Measurements from ENCODE around the gene PNKP.

Gene PNKP

DNA sequence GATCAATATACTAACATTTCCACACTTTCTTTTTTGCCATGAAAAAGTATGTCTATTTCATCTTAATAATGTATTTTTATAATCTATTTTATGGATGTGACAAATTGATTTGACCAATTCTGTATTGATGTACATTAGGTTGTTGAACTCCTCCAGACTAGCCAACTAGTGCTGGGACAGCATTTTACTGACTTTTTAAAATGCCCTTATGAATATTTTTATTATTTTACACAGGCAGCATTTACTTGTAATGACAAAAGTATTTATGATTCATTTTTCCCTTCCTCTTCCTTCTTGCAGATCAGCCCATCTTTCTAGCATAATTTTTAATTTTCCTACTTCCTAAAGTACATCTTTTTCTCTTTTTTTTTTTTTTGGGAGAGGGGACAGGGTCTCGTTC, 53.4 kb downstream of the PNKP start:
- DNase-seq = no peak

- peak; percentile 80 for DNase-seq
Measured at GRCh38 chr19:49812997-49813861, 54.1 kb downstream of the PNKP start, which contains the start of gene FUZ. TSS of gene FUZ (minus strand) at chr19:49813292. CDS start at chr19:49813106, 186 bp downstream.

DNA sequence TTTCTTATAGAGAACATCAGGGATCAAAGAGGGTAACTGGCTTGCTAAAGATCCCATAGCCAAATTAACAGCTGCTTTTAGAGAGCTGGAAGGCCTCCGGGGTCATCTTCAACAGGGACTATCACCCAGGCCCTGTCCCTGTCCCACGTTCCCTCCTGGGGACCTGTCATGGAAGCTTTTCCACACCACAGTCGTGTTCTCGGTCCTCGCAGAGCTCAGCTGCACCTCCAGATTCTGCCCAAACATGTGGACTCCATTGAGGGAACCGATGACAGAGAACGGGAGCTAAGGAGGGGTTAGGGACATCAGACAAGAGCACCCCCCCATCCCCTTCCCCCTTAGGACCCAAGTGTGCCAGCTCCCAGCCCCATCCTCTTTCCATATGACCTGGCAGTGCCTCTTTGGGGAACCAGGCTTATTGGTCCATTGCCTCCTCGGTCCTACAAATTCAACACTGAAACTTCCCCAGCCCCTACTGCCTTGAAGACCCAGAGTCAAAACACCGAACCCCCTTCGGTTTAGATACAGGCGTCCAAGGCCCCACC, 54.9 kb downstream of the PNKP start:
- DNase-seq = no peak

DNA sequence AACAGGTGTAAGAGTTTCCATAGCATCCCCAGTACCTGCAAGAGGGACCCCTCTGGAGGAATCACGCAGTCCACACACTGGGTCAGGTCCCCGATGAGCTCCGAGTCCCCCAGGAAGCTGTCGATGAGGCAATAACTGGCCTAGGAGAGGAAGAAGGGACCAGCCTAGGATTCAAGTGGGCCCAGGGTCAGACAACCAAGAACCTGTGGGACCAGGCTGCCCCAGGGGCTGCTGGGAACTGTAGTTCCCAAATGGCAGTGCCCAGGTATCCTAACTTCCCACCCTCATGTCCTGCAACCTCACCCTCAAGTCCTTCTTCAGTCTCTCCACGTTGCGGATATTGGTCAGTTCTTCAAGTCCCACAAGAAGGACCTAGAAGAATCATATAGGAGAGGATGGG, 56.0 kb downstream of the PNKP start:
- DNase-seq = no peak

All from stimulated activated CD4-positive, alpha-beta T cell treated with anti-CD3 and anti-CD28 coated beads, Interleukin-12 subunit alpha, Interleukin-12 subunit beta, amount 100 ng/mL, for 4 hours (primary cell).